HL-60/S4 treated with retinoic acid at 250 ng/mL for 4 days and 3 days (cell line): Measurements from ENCODE around the gene DYNLT4.

ENCODE experiments used
- in situ Hi-C: fragments of 300-500 bp; cut with MboI; formaldehyde crosslinking; loops from 2 replicates; pipeline ENCODE4 v1.7.0; 2022; ENCODE audit warnings: low sequenced_read_pairs

Gene DYNLT4

DNA sequence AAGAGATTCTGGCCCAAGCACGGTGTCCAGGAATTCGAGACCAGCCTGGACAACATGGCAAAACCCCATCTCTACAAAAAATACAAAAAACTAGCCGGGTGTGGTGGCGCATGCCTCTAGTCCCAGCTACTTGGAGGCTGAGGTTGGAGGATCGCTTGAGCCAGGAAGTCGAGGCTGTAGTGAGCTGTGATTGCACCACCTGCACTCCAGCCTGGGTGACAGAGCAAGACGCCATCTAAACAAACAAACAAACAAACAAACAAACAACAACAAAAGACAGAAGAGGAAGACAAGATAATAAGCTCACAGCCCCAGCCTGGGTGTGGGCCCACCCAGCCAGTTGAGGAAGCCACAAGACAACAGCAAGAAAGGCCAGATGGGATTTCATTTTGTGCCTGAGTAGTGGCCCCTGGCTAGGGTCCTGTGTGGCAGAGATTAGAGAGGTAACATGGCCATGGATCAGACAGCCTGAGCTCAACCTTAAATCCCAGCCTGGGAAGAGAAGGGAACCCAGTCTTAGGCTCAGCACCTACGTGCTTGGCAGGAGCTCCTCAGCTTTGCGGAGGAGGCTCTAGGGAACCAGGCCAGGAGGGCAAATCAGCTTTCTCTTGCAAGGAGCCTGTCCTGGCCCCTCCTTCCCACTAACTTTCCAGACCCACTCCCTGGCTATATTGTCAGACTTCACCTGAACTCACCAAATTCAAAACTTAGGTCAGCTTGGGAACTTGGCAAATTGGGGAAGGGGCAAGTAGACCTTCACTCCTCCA, 14.2 kb downstream of the DYNLT4 start:
- in situ Hi-C loops: no loop called here

DNA sequence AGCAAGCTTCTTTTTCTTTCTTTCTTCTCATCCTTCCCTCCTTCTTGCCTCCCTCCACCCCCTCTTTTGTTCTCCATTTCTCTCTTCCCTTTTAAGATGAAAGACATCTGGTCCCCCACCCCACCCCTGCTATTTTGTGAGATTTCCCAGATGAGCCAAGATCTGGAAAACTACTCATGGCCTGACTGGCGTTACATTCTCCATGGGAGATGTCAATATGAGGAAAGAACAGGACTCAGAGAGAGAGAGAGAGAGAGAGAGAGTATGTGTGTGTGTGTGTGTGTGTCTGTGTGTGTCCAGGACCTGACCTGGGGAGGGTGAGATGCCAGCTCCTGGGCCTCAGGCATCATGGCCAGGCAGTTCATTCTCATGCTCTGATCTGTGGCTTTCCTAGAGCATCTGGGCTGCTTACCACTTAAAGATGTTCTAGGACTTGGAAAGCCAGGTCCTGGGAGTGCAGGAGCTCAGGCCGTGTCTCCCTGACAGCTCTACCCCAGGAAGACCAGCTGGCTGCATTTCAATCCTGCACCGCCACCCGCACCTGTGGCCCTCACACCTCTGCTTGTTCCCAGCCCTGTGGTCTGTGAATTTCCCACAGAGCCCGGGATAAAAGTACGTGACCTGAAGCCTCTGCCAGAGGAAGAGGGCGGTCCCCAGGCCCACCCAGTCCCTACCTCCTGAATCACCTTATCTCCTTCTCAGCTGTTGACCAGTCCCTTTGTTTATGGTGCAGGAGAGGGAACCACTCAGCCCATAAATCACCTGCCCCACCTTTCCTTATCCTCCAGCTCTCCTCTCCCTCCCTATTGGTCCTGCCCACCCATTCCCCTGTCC, 16.0 kb downstream of the DYNLT4 start:
- in situ Hi-C loops: no loop called here

- in situ Hi-C loops: no loop called here
These were observed 18.9 kb downstream of the DYNLT4 start, which contains the start of gene BEST4 for GRCh38 chr1:44788120-44788860. TSS of gene BEST4 (minus strand) at chr1:44788170. CDS start at chr1:44787705, 465 bp downstream.

GRCh38 chr1:44787506-44787905, 19.6 kb downstream of the DYNLT4 start:
- in situ Hi-C loops: no loop called here

DNA sequence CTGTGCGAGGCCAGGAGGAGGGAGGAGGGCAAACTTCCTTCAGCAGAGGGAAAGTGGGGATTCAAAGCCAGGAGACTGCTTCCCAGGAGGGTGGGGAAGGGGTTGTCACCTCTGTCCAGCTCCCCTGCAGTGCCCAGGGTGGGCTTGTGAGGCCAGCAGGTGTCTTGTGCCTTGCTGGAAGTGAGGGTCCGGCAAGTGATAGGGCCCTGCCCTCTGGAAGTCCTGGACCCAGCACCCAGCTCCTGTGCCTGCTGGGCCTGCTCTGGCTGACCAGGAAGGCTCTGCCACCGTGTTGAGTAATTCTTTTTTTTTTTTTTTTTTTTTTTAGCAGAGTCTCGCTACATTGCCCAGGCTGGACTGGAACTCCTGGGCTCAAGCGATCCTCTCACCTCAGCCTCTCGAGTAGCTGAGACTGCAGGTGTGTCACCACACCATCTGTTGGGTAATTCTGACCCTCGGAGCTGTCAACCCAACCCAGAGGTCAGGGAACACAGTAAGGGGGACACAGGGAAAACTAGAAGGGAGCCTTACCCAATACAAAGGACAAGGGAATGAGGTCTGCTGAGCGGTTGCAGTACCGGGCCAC, 20.2 kb downstream of the DYNLT4 start:
- in situ Hi-C loops: no loop called here

DNA sequence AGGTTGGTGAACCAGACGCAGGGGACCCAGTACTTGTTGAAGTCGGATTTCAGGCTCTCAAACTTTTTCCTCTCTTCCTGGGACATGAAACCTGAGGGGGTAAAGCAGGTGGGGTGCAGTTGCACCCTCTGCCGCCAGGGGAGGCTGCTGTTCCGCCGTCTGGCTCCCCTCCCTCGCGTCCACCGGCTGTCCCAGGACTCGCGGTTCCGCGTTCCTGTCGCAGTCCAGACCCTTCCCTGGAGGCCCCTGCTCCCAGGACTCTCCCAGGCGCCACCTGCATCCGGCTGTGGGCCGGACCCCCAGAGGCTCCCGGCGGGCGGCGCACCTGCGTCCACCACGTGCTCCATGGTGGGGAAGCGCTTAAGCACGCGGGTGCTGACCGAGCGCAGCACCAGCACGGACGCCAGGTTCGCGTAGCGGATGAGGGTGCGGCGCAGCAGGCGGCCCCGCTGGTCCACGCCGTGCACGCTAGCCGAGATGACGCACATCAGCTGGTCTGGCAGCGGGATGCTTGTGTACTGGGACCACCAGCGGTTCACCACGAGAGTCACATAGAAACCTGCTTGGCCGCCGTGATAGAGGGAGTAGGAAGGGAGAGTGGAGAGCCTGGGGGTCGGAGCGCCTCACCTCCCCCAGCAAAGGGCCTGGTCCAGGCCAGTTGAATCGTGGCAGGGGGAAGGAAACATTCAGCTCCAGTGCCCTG, 20.9 kb downstream of the DYNLT4 start:
- in situ Hi-C loops: no loop called here

GRCh38 chr1:44785501-44786137, 21.5 kb downstream of the DYNLT4 start:
- in situ Hi-C loops: no loop called here

DNA sequence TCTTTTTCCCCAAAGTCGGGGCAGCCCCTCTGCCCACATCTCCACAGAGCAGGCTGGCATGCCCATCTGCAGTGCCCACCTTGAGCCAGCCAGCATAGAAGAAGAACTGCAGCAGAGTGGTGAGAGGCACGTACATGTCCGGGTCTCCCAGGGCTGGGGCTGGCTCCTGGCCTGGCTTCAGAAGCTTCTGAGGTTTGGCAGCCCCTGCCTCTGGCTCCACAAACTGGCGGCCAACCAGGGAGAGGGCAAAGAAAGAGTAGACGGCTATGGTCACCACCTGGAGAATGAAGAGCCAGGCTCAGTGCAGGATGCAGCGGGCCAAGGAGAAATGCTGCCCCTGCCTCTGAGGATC, 22.1 kb downstream of the DYNLT4 start:
- in situ Hi-C loops: no loop called here

DNA sequence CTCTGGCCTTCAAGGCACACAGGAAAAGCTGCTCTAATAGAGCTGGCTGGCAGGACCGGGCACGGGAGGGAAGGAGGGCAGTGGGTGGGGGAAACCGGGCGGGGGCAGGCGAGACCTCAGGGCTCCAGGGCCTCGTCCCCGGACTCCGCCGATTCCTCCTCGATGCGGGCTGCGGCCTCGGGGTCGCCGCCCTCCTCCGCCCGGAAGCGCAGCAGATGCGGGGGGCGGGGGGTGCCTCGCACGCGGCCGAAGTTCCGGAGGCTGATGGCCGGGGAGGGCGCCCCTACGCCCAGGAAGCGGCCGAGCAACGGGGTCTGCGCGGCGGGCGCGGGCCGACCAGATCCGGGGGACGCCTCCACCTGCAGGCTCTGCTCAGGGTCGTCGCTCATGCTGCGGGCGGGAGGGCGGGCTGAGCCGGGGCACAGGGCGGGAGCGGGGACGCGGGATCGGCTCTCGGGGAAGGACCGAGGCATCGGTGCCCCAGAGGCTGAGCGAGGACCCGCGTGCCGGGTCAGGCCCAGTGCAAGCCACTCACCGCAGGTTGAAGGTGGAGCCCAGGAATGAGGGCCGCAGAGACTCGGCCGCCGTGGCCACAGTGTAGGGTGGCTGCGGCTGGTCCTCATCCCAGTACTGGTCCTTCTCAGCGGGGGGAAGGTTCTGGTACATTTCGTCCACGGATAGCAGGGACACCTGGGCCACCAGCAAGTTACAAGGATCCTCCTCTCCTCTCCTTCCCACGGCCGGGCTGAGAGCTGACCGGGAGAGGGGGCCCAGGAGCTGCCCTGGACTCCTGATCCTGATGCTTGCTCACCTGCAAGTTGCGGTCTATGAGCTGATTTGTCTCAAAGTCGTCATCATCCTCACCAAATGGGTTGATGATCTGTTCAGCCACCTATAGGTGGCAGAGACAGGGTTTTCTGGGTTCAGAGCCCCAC, 22.8 kb downstream of the DYNLT4 start:
- in situ Hi-C loops: no loop called here

GRCh38 chr1:44783697-44784093, 23.5 kb downstream of the DYNLT4 start:
- in situ Hi-C loops: no loop called here

- in situ Hi-C loops: no loop called here
These were observed 26.5 kb downstream of the DYNLT4 start for GRCh38 chr1:44780583-44781121.

GRCh38 chr1:44778705-44779576, 28.2 kb downstream of the DYNLT4 start:
- in situ Hi-C loops: no loop called here

- in situ Hi-C loops: no loop called here
These were observed 29.0 kb downstream of the DYNLT4 start for GRCh38 chr1:44777969-44778635.

DNA sequence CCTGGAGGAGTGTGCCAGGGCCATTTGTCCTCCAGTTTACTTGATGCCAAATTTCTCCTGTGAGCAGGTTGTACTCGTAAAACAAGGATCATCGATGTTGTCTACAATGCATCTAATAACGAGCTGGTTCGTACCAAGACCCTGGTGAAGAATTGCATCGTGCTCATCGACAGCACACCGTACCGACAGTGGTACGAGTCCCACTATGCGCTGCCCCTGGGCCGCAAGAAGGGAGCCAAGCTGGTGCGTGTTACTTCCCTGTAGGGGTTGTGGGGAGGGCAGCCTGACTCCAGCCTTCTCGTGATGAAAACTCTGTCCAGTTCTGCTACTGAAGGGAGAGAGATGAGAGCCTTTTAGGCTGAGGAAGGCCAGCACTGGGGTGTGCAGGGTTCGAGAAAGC, 29.6 kb downstream of the DYNLT4 start:
- in situ Hi-C loops: no loop called here

- in situ Hi-C loops: no loop called here
These were observed 30.5 kb downstream of the DYNLT4 start for GRCh38 chr1:44776730-44777068.

- in situ Hi-C loops: no loop called here
These were observed 31.0 kb downstream of the DYNLT4 start for GRCh38 chr1:44775930-44776729.
